Activated CD8-positive, alpha-beta memory T cell treated with anti-CD3 and anti-CD28 coated beads, Interleukin-2, amount 10 ng/mL, durations not matched to agents 7 days and 5 days (primary cell): Measurements from ENCODE around the gene NRIP1. TPM values are rescaled to one million over a fixed set of nuclear protein-coding genes. Genes with fewer than 3 reads are reported as not detected.

Source experiments
- ATAC-seq: fragments of 150-1000 bp; cut with Tn5 transposase; one replicate; pipeline ENCODE4 v1.10.0; 2021; ENCODE audit warnings: moderate library complexity
- CTCF ChIA-PET: fragments of 350-600 bp; sonication (Branson Sonifier 250); formaldehyde crosslinking; loops from one replicate; lab custom pipeline; 2021; ENCODE audit warnings: antibody characterized with exemption; lab: Charles Lee
- DNase-seq: peaks from one replicate; pipeline ENCODE4 v3.0.0-alpha.2; 2020
- H3K27ac Mint-ChIP-seq: one replicate; pipeline ENCODE4 v1.8.0; 2021; ENCODE audit warnings: mild to moderate bottlenecking, mixed read lengths
- H3K27me3 Mint-ChIP-seq: one replicate; pipeline ENCODE4 v1.8.0; 2021; ENCODE audit warnings: mixed read lengths
- H3K36me3 Mint-ChIP-seq: one replicate; pipeline ENCODE4 v1.8.0; 2021; ENCODE audit warnings: mild to moderate bottlenecking, mixed read lengths
- H3K4me1 Mint-ChIP-seq: one replicate; pipeline ENCODE4 v1.8.0; 2021; ENCODE audit warnings: mixed read lengths
- H3K4me3 Mint-ChIP-seq: one replicate; pipeline ENCODE4 v1.8.0; 2021; ENCODE audit warnings: mild to moderate bottlenecking, moderate library complexity, mixed read lengths
- H3K9me3 Mint-ChIP-seq: one replicate; pipeline ENCODE4 v1.8.0; 2022; ENCODE audit warnings: low read depth, mixed read lengths
- total RNA-seq, 2 experiments: library from RNA; stranded (reverse); gene quantifications; one replicate each; pipeline ENCODE4 v1.2.3, GENCODE V29; 2021

NRIP1 gene
- total RNA-seq, 2 experiments from 2014 or later = 13.2 to 18.8 TPM

DNA sequence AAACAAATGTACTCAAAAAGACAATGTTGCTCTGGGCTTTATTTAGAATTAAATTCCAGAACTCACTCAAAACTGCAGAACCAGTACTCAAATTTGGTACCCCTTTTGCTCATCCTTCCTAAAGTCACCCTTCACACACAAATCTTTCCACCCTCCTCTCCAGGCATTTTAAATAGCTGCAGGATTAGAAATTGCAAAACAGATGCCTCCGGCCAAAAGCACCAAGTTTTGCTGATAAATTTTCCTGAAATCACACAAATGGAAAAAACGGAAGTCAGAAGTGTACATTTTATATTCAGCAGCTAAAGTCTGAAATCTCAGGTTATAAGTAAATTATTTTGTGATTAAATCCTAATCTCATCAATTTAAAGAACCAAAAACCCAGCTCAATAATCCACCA, 147.0 kb downstream of the NRIP1 start:
- CTCF ChIA-PET = no interaction called here
- ATAC-seq = no peak

DNA sequence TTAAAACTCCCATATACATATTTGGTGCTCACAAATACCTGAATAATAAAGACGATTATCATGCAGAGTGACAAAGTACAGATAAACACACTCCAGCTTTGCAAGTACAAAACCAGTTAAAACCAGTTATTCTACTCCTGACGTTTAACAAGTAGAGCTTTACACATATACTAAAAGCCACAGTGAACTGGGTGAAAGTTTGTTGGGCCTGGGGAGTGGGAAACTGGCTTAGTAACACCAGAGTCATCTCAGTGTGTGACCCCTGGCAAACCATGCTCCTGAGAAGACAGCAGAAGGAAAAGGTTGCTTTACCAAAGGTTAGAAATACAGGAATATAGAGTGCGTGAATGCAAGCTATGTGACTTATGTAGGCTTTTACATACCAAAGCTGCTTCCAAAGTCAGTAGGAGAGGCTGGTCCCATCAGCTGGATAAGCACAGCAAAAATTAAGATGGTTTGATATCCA, 148.1 kb downstream of the NRIP1 start:
- Mint-ChIP-seq H3K27ac (no peak overlapping the region), H3K4me1 (no peaks in the 10 kb centered on the region), H3K36me3 (no peaks in the 10 kb centered on the region), H3K4me3 (no peak overlapping the region), H3K27me3 (no peaks in the 10 kb centered on the region), H3K9me3 (no peaks in the 10 kb centered on the region)
- no peak for ATAC-seq
- CTCF ChIA-PET = no interaction called here
- no peak for DNase-seq

More for the DNA sequence above, 147.0 kb downstream of the NRIP1 start:
- no peak overlapping the region for H3K27ac Mint-ChIP-seq
- no peaks in the 10 kb centered on the region for H3K4me1 Mint-ChIP-seq
- H3K27me3 Mint-ChIP-seq = peaks cover 2% of the 10 kb centered on the region
- H3K9me3 Mint-ChIP-seq = no peaks in the 10 kb centered on the region
- H3K4me3 Mint-ChIP-seq = no peak overlapping the region
- no peak for DNase-seq
- H3K36me3 Mint-ChIP-seq = no peaks in the 10 kb centered on the region

DNA sequence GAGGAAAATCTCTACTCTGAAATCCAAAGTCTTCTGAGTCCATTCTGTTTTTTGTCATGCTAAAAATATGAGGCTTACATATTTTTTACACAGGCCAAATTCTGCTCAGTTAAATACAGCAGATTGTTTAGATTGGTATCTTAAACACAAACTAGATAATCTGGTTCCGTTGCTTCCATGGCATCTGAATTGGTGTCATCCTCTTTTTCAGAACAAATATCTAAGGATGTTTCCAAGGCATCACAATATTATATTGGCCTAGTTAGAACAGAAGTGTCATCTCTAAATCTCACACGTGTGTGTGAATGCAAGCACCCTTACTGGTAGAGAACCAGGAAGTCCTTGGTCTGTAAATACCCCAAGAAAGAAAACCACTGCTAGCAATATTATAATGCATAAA, 151.2 kb downstream of the NRIP1 start:
- Mint-ChIP-seq H3K9me3 (no peaks in the 10 kb centered on the region), H3K4me3 (no peak overlapping the region)

DNA sequence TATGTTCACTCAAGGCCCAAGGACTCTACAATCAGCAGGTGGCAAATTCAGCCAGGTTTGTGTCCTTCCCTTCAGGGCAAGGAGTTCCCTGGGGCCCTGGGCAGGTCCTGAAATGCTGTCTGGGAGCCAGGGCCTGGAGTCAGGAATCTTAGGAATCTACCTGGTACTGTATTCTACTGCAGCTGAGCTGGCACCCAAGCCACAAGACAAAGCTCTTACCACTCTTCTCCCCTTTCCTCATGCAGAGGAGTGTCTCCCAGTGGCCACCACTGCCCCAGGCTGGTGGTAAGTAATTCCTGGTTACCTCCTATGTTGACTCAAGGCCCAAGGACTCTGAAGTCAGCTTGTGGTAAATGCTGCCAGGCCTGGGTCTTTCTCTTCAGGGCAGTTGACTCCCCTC, 153.4 kb downstream of the NRIP1 start:
- no peaks in the 10 kb centered on the region for H3K36me3 Mint-ChIP-seq
- ATAC-seq (no peak), DNase-seq (no peak)
- H3K4me1 Mint-ChIP-seq = no peaks in the 10 kb centered on the region
- H3K9me3 Mint-ChIP-seq = no peaks in the 10 kb centered on the region
- CTCF ChIA-PET = no interaction called here
- peaks cover 3% of the 10 kb centered on the region for H3K27me3 Mint-ChIP-seq
- no peak overlapping the region for H3K27ac Mint-ChIP-seq
- H3K4me3 Mint-ChIP-seq = no peak overlapping the region

More for the DNA sequence above, 151.2 kb downstream of the NRIP1 start:
- no peak overlapping the region for H3K27ac Mint-ChIP-seq
- no peaks in the 10 kb centered on the region for H3K4me1 Mint-ChIP-seq
- CTCF ChIA-PET = no interaction called here
- no peak for DNase-seq
- no peaks in the 10 kb centered on the region for H3K36me3 Mint-ChIP-seq
- no peak for ATAC-seq
- H3K27me3 Mint-ChIP-seq = peaks cover under 1% of the 10 kb centered on the region
